ENCODE data around the gene GLP1R.

GLP1R gene

DNA sequence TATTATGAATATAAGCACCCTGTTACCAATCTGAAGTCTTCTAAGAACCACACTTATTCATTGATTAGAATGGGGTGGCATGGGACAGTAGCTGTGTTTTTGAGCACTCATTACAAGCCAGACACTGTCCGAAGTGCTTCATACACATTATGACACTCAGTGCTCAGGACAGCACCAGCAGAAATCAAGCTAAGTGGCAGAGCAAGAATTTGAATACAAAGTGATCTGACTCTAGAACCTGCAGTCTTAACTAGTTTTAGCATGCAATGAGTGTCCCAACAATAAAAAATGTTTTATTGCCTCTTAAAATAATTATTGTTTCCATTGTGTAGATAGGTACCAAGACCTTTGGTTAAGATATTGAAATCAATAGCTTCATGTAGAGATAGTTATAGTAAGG lies 39.1 kb upstream of the GLP1R start:
- no peak for TF ChIP-seq EZH2phosphoT487 (IDR thresholded peaks at IDR 0.05; ENCODE audit: borderline replicate concordance, low read length)
- TF ChIP-seq, protein P1, sequence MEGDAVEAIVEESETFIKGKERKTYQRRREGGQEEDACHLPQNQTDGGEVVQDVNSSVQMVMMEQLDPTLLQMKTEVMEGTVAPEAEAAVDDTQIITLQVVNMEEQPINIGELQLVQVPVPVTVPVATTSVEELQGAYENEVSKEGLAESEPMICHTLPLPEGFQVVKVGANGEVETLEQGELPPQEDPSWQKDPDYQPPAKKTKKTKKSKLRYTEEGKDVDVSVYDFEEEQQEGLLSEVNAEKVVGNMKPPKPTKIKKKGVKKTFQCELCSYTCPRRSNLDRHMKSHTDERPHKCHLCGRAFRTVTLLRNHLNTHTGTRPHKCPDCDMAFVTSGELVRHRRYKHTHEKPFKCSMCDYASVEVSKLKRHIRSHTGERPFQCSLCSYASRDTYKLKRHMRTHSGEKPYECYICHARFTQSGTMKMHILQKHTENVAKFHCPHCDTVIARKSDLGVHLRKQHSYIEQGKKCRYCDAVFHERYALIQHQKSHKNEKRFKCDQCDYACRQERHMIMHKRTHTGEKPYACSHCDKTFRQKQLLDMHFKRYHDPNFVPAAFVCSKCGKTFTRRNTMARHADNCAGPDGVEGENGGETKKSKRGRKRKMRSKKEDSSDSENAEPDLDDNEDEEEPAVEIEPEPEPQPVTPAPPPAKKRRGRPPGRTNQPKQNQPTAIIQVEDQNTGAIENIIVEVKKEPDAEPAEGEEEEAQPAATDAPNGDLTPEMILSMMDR (IDR thresholded peaks at IDR 0.05; ENCODE audit: low read depth, low read length, poor library complexity, severe bottlenecking), result no peak
- no peaks in the 10 kb centered on the region for H3F3A ChIP-seq (ENCODE audit: control insufficient read depth, insufficient read depth)
- H3K27me3 ChIP-seq (ENCODE audit: control insufficient read depth, low read length), result peaks cover 40% of the 10 kb centered on the region

DNA sequence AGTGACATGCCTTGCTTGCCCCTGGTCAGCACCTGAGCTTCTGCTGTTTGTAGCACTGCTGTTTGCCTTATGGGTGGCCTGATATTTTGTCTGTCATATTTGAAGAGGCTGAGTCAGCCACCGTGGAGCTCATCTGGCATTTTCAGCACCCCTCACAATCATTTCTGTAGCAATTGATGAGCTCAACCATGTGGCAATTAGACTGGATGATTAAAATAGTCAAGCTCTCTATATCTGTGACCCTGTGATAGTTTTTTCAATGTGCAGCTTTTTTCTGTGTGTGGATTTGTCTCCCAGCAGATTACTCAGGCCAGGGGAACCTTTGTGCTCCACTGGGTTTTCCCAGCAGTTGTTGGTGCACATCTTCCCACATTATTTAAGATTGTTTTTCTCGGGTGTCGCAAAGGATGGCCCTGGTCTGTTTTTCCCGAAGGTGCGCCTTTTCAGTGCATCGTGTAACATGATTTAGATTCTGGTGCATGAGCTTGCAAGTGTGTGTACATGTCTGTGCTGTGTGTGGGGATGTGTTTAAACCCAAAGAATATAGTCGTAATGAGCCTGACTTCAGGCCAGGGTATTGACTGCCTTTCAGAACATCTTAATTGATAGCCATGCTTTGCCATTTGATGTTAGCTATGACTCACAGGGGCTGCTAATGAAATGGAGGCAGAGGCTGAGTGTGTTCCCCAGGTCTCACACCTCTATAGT lies 31.6 kb upstream of the GLP1R start:
- H3K9me3 ChIP-seq (ENCODE audit: control insufficient read depth, insufficient read depth, low read length), result no peaks in the 10 kb centered on the region
- no peaks in the 10 kb centered on the region for H4K20me1 ChIP-seq (ENCODE audit: control insufficient read depth, insufficient read depth, low read depth, low read length)
- H3K79me2 ChIP-seq (ENCODE audit: control insufficient read depth, low read length), result no peaks in the 10 kb centered on the region
- no peaks in the 10 kb centered on the region; the same call in 1 of the 2 replicates for H3K9me2 ChIP-seq (replicated peaks; ENCODE audit: control insufficient read depth, low read length)
- no peaks in the 10 kb centered on the region for H3K36me3 ChIP-seq (ENCODE audit: control insufficient read depth, low read length)
- peaks cover 9% of the 10 kb centered on the region for H3K27me3 ChIP-seq (ENCODE audit: control insufficient read depth, low read length)
- no peak overlapping the region for H3K4me2 ChIP-seq (ENCODE audit: low read length)
- H3F3A ChIP-seq (ENCODE audit: control insufficient read depth, insufficient read depth), result no peaks in the 10 kb centered on the region
- TF ChIP-seq, protein P1 (IDR thresholded peaks at IDR 0.05; ENCODE audit: low read depth, low read length, poor library complexity, severe bottlenecking), result no peak
- no peak for TF ChIP-seq EZH2phosphoT487 (IDR thresholded peaks at IDR 0.05; ENCODE audit: borderline replicate concordance, low read length)
- no peak overlapping the region for H3K4me3 ChIP-seq (ENCODE audit: low read length)
- H3K27ac ChIP-seq (ENCODE audit: low read depth, low read length), result no peak overlapping the region
- H3K4me1 ChIP-seq (ENCODE audit: control insufficient read depth, low read length), result no peaks in the 10 kb centered on the region

More for the DNA sequence above, 39.1 kb upstream of the GLP1R start:
- Histone ChIP-seq H3K9me3 (ENCODE audit: control insufficient read depth, insufficient read depth, low read length) (no peaks in the 10 kb centered on the region), H3K9me2 (replicated peaks; ENCODE audit: control insufficient read depth, low read length) (no peaks in the 10 kb centered on the region), H3K4me2 (ENCODE audit: low read length) (no peak overlapping the region), H3K79me2 (ENCODE audit: control insufficient read depth, low read length) (no peaks in the 10 kb centered on the region), H3K36me3 (ENCODE audit: control insufficient read depth, low read length) (no peaks in the 10 kb centered on the region), H4K20me1 (ENCODE audit: control insufficient read depth, insufficient read depth, low read depth, low read length) (no peaks in the 10 kb centered on the region), H3K4me1 (ENCODE audit: control insufficient read depth, low read length) (no peaks in the 10 kb centered on the region), H3K4me3 (ENCODE audit: low read length) (no peak overlapping the region), H3K27ac (ENCODE audit: low read depth, low read length) (no peak overlapping the region)

DNA sequence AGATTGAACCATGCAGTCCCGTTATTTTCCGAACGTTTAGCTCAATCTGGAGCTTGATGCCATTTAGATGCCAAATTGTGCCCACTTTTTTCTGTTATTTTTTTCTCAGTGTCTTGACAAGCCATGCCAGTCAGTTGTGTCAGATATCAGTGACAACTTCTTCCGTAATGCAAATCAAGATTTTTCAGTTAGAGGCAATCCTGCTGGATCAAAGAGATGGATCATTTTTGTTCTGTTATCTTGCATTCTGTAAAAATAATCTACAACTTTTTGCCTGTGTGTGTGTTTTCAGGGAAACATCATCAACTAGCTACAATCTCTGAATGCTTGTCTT lies 31.1 kb upstream of the GLP1R start:
- no peaks in the 10 kb centered on the region for H3K36me3 ChIP-seq (ENCODE audit: control insufficient read depth, low read length)

More for the DNA sequence above, 31.1 kb upstream of the GLP1R start:
- H4K20me1 ChIP-seq (ENCODE audit: control insufficient read depth, insufficient read depth, low read depth, low read length), result no peaks in the 10 kb centered on the region
- H3K4me3 ChIP-seq (ENCODE audit: low read length), result no peak overlapping the region
- H3K4me2 ChIP-seq (ENCODE audit: low read length), result no peak overlapping the region
- TF ChIP-seq, protein P1 (IDR thresholded peaks at IDR 0.05; ENCODE audit: low read depth, low read length, poor library complexity, severe bottlenecking), result no peak
- TF ChIP-seq EZH2phosphoT487 (IDR thresholded peaks at IDR 0.05; ENCODE audit: borderline replicate concordance, low read length), result no peak
- no peaks in the 10 kb centered on the region for H3K4me1 ChIP-seq (ENCODE audit: control insufficient read depth, low read length)
- H3K79me2 ChIP-seq (ENCODE audit: control insufficient read depth, low read length), result no peaks in the 10 kb centered on the region
- peaks cover 6% of the 10 kb centered on the region for H3K27me3 ChIP-seq (ENCODE audit: control insufficient read depth, low read length)
- H3K9me3 ChIP-seq (ENCODE audit: control insufficient read depth, insufficient read depth, low read length), result no peaks in the 10 kb centered on the region
- no peaks in the 10 kb centered on the region; the same call in 1 of the 2 replicates for H3K9me2 ChIP-seq (replicated peaks; ENCODE audit: control insufficient read depth, low read length)
- no peak overlapping the region for H3K27ac ChIP-seq (ENCODE audit: low read depth, low read length)
- no peaks in the 10 kb centered on the region for H3F3A ChIP-seq (ENCODE audit: control insufficient read depth, insufficient read depth)
